ENCODE measurements around the gene KCNC1.

The KCNC1 gene

GRCh38 chr11:17730608-17731462, 3.7 kb upstream of the KCNC1 start:
- no peak overlapping the region for H3K27ac ChIP-seq
- in situ Hi-C loops (cut with HindIII; ENCODE audit: low pct_ligation_motif_present, low sequenced_read_pairs): loop anchor here (25.0 kb wide), 1 partner anchor 256 kb away; no protein-coding TSS in a partner anchor
- DNase-seq: peak; percentile 57
- no peak overlapping the region for H3K4me3 ChIP-seq (ENCODE audit: low read depth, low read length)
- peak; percentile 95 for TF ChIP-seq CTCF (IDR thresholded peaks at IDR 0.05; ENCODE audit: low read depth, low read length, missing control alignments)
- peaks cover 5% of the 10 kb centered on the region for H3K27me3 ChIP-seq (replicated peaks)
- H3K36me3 ChIP-seq (replicated peaks): no peaks in the 10 kb centered on the region

- no peak for DNase-seq
- no peak for TF ChIP-seq CTCF (IDR thresholded peaks at IDR 0.05; ENCODE audit: low read depth, low read length, missing control alignments)
- peaks cover 25% of the 10 kb centered on the region for H3K27me3 ChIP-seq (replicated peaks)
- H3K36me3 ChIP-seq (replicated peaks): no peaks in the 10 kb centered on the region
- no peak overlapping the region for H3K4me3 ChIP-seq (ENCODE audit: low read depth, low read length)
- no peak overlapping the region for H3K27ac ChIP-seq
- in situ Hi-C loops (cut with HindIII; ENCODE audit: low pct_ligation_motif_present, low sequenced_read_pairs): loop anchor here (25.0 kb wide), 1 partner anchor 254 kb away; no protein-coding TSS in a partner anchor
These were observed 1.3 kb upstream of the KCNC1 start for GRCh38 chr11:17733261-17733660.

GRCh38 chr11:17734986-17735817, 621 bp downstream of the KCNC1 start:
- Histone ChIP-seq H3K36me3 (replicated peaks) (no peaks in the 10 kb centered on the region), H3K27me3 (replicated peaks) (peaks cover 36% of the 10 kb centered on the region), H3K4me3 (ENCODE audit: low read depth, low read length) (peak overlapping the region; percentile 1), H3K27ac (no peak overlapping the region)
- in situ Hi-C loops (cut with HindIII; ENCODE audit: low pct_ligation_motif_present, low sequenced_read_pairs): loop anchor here (25.0 kb wide), 1 partner anchor 252 kb away; no protein-coding TSS in a partner anchor
- DNase-seq: peak; percentile 46
- no peak for TF ChIP-seq CTCF (IDR thresholded peaks at IDR 0.05; ENCODE audit: low read depth, low read length, missing control alignments)

- H3K27ac ChIP-seq: no peak overlapping the region
- no peak overlapping the region for H3K4me3 ChIP-seq (ENCODE audit: low read depth, low read length)
- TF ChIP-seq CTCF (IDR thresholded peaks at IDR 0.05; ENCODE audit: low read depth, low read length, missing control alignments): no peak
- DNase-seq: no peak
- peaks cover 36% of the 10 kb centered on the region for H3K27me3 ChIP-seq (replicated peaks)
- no peaks in the 10 kb centered on the region for H3K36me3 ChIP-seq (replicated peaks)
- in situ Hi-C loops (cut with HindIII; ENCODE audit: low pct_ligation_motif_present, low sequenced_read_pairs): loop anchor here (25.0 kb wide), 1 partner anchor 251 kb away; no protein-coding TSS in a partner anchor
These were observed 1.4 kb downstream of the KCNC1 start for GRCh38 chr11:17735818-17736578.

- no peak overlapping the region for H3K4me3 ChIP-seq (ENCODE audit: low read depth, low read length)
- no peaks in the 10 kb centered on the region for H3K36me3 ChIP-seq (replicated peaks)
- no peak for DNase-seq
- no peak for TF ChIP-seq CTCF (IDR thresholded peaks at IDR 0.05; ENCODE audit: low read depth, low read length, missing control alignments)
- in situ Hi-C loops (cut with HindIII; ENCODE audit: low pct_ligation_motif_present, low sequenced_read_pairs): loop anchor here (25.0 kb wide), 1 partner anchor 251 kb away; no protein-coding TSS in a partner anchor
- H3K27me3 ChIP-seq (replicated peaks): peaks cover 36% of the 10 kb centered on the region
- H3K27ac ChIP-seq: no peak overlapping the region
These were observed 2.0 kb downstream of the KCNC1 start for GRCh38 chr11:17736579-17736893.
